ACC112 (cell line): ENCODE data around the gene ITPR1.

Experiments used
- H2AFZ ChIP-seq: fragments of 200-600 bp; sonication (generic); one replicate; pipeline ENCODE4 v1.6.0; 2017; ENCODE audit warnings: antibody characterized with exemption, low read length; ENCODE audit not compliant: unreplicated experiment
- H3K27ac ChIP-seq: fragments of 200-600 bp; sonication (generic); 2 replicates; pipeline ENCODE4 v1.5.1; 2014; ENCODE audit warnings: low read depth, mild to moderate bottlenecking, antibody characterized with exemption, low read length, moderate library complexity
- H3K27me3 ChIP-seq: fragments of 200-600 bp; sonication (generic); 2 replicates; pipeline ENCODE4 v1.6.1; 2014; ENCODE audit warnings: mild to moderate bottlenecking, antibody characterized with exemption, low read length, moderate library complexity, mixed read lengths; ENCODE audit not compliant: insufficient read depth
- H3K36me3 ChIP-seq: fragments of 200-600 bp; sonication (generic); 2 replicates; pipeline ENCODE4 v1.6.1; 2016; ENCODE audit warnings: mild to moderate bottlenecking, antibody characterized with exemption, low read length, moderate library complexity, mixed read lengths; ENCODE audit not compliant: insufficient read depth
- H3K4me1 ChIP-seq: fragments of 200-600 bp; sonication (generic); one replicate; pipeline ENCODE4 v1.6.1; 2016; ENCODE audit warnings: low read length, mixed read lengths; ENCODE audit not compliant: insufficient read depth, unreplicated experiment, control insufficient read depth
- H3K4me3 ChIP-seq: fragments of 200-600 bp; sonication (generic); 2 replicates; pipeline ENCODE4 v1.5.1; 2014; ENCODE audit warnings: mild to moderate bottlenecking, low read depth, low read length
- H3K79me2 ChIP-seq: fragments of 200-600 bp; sonication (generic); one replicate; pipeline ENCODE4 v1.6.0; 2016; ENCODE audit warnings: low read length; ENCODE audit not compliant: control insufficient read depth, unreplicated experiment, insufficient read depth

The ITPR1 gene

DNA sequence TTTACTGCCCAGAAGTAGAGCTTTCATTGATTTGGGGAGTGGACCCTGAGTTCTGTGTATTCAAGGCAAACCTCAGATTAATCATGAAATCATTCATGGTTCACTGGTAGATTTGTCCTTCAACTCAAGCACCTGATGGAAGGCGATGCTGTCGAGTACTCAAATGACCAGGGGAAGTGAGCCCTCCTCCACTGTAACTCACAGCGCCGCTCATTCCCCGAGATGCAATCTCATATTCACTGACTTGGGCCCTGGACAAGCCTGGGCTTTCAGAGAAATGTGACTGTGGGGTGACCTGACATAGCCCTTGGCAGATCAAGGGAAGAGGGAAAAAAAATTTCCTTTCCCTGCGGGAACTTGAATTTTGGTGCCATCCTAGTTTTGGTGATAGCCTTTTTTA, 329.4 kb downstream of the ITPR1 start:
- Histone ChIP-seq H3K27ac (no peak overlapping the region), H3K4me1 (peaks cover 20% of the 10 kb centered on the region), H3K36me3 (peaks cover 13% of the 10 kb centered on the region; the same call in 1 of the 2 replicates), H3K27me3 (no peaks in the 10 kb centered on the region), H2AFZ (no peak overlapping the region), H3K4me3 (no peak overlapping the region), H3K79me2 (no peaks in the 10 kb centered on the region)

DNA sequence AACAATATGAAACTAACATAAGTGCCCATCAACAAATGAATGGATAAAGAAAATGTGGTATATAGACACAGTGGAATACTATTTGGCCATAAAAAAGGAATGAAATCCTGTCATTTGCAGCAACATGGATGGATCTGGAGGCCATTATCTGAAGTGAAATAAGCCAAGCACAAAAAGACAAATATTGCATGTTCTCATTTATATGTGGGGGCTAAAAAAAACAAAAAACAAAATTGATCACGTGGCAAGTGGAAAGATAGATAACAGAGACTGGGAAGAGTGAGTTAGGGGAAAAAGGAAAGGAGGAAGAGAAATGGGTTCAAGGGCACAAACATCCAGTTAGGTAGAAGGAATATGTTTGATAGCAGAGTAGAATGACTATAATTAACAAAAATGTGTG, 330.2 kb downstream of the ITPR1 start:
- no peaks in the 10 kb centered on the region for H3K27me3 ChIP-seq
- peaks cover 25% of the 10 kb centered on the region for H3K4me1 ChIP-seq

DNA sequence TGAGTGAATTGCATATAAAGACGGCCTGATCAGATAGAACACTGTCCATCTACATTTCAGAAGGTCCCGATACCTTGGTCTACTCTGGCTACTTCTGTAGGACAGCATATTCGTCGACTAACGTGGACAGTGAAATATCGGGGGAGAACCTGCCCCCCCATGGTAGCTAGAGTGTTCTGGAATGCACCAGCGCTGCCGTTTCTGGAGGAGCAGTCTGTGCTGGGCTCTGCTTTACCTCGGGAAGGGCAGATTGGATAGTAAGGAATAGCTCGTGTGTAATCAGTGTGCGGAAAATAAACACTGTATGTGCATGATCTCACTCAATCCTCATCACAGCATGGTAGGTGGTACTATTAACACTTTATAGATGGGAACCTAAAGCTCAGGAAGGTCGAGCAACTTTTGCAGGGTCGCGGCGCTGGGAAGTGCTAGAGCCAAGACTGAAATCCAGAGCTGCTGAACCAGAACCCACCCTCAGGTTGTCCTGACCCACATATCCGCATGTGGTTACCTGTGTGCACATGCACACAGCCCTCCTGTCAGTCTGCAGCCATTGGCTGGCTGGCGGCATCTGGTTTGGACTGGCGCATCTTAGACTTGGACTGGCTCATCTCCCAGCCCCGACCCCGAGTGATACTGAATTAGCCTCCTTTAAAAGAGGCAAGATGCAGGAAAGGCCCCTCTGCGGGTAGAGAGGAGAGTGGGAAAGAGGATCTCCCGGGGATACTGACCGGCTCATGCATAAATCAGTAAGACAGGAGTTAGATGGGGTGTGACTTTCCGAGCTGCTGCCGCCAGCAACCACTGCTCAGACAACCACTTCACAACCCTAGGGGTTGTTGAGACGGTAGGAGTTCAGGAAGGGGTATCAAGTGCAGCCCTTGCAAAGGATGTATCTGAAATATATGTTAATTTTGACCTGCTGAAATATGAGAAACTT, 331.1 kb downstream of the ITPR1 start:
- no peaks in the 10 kb centered on the region for H3K36me3 ChIP-seq
- no peaks in the 10 kb centered on the region for H3K79me2 ChIP-seq
- H3K4me3 ChIP-seq, result no peak overlapping the region
- H3K27ac ChIP-seq, result no peak overlapping the region
- H2AFZ ChIP-seq, result no peak overlapping the region
- H3K27me3 ChIP-seq, result no peaks in the 10 kb centered on the region
- H3K4me1 ChIP-seq, result peaks cover 27% of the 10 kb centered on the region

More for the DNA sequence above, 330.2 kb downstream of the ITPR1 start:
- Histone ChIP-seq H2AFZ (no peak overlapping the region), H3K36me3 (peaks cover 5% of the 10 kb centered on the region; the same call in 1 of the 2 replicates), H3K79me2 (no peaks in the 10 kb centered on the region), H3K27ac (no peak overlapping the region), H3K4me3 (no peak overlapping the region)

DNA sequence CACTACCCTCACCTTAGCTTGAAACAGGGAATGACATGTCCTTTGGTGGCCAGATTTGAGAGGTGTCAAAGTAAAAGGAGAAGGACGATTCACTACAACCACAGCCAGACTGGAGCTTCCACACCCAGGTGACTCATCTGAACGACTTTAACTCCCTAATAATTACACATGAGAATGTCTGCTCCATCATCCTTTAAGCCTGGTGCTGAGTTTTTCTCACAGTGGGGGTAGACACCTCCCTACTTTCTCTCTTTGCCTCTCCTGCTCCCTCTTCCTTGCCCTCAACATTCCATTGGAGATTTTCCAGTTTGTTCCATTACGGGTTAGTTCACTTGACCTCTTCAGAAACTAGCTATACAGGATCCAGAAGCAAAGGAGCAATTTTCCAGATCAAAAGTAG, 331.8 kb downstream of the ITPR1 start:
- Histone ChIP-seq H3K4me1 (peaks cover 27% of the 10 kb centered on the region), H2AFZ (no peak overlapping the region), H3K36me3 (no peaks in the 10 kb centered on the region), H3K79me2 (no peaks in the 10 kb centered on the region), H3K27me3 (no peaks in the 10 kb centered on the region), H3K27ac (no peak overlapping the region), H3K4me3 (no peak overlapping the region)

DNA sequence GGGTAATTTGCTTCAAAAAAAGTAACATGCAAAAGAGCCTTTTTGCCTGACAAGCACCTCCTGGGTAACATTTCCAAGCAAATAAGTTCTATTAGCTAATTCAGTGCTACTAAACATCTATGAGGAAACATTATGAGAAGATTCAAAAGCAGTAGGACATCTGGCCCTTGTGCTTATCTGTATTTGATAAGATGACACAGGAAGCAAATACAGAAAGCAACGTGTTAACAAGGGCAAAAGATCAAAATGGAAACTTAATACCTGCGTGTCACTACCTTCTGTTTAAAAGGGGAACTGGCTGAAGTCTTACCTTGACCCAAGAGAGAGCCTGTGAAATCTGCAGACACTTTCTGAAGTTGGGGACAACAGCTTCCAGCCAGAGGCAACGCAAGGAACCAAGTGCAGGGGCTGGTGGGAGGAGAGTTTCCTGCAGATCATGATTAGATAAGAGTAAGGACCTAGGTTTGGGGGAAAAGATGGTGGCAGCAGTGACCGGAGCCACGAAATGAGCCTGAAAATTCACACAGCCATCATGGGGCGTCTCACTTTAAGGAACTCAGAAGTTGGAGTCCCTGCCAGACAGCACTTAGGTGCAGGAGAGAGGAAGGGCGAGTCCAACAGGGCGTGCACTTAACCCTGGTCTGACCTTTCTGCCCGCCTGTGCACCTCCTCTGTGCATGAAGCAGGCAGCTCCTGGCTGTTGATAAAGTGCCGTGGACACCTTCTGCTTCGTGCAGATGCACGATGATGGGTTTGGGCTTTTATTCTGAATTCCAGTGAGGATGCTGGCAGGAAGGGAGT, 332.5 kb downstream of the ITPR1 start:
- H3K4me3 ChIP-seq, result no peak overlapping the region

DNA sequence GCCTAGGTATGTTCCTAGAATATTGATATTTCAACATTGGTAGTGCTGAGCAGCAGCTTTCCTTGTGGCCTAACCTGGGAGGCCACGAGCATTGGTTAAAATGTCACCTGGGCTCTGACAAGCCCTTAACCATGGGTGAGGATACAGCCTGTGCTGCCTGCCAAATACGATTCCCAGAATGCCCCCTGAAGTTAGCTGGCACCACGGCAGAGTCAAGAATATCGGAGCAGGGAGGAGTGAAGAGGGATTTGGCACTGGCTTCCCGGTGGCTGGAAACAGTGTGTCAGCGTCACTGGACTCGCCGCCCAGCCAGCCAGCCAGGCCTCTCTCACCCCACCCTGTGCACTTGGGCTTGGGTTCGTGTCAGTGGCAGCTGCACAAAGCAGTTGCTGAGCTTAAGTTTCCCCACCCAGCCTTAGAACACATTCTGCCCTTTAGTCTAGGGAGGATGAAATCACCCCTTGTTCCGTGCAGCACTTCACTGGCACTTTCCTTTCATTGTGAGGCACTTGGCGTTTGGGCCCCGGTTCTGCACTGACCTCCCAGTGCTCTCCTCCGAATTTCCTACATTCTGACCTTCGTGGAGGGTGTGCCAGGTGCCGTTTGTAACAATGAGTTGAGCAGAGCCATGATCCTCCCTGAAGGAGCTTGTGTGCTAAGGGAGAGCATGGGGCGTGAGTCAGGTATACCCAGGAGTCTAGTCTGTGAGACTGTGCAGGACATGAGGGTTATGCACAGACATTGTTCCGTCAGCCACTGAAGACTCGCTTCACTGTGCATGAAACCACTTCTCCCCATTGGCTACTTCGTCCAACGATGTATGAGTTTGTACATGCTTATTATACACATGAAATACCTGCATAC, 333.3 kb downstream of the ITPR1 start:
- H3K79me2 ChIP-seq, result no peaks in the 10 kb centered on the region
- no peaks in the 10 kb centered on the region for H3K27me3 ChIP-seq
- H3K27ac ChIP-seq, result no peak overlapping the region
- H3K36me3 ChIP-seq, result no peaks in the 10 kb centered on the region
- peaks cover 39% of the 10 kb centered on the region for H3K4me1 ChIP-seq
- H2AFZ ChIP-seq, result no peak overlapping the region
- H3K4me3 ChIP-seq, result no peak overlapping the region

More for the DNA sequence above, 332.5 kb downstream of the ITPR1 start:
- H3K36me3 ChIP-seq, result no peaks in the 10 kb centered on the region
- H3K4me1 ChIP-seq, result peaks cover 32% of the 10 kb centered on the region
- no peak overlapping the region for H2AFZ ChIP-seq
- H3K79me2 ChIP-seq, result no peaks in the 10 kb centered on the region
- H3K27ac ChIP-seq, result no peak overlapping the region
- no peaks in the 10 kb centered on the region for H3K27me3 ChIP-seq

DNA sequence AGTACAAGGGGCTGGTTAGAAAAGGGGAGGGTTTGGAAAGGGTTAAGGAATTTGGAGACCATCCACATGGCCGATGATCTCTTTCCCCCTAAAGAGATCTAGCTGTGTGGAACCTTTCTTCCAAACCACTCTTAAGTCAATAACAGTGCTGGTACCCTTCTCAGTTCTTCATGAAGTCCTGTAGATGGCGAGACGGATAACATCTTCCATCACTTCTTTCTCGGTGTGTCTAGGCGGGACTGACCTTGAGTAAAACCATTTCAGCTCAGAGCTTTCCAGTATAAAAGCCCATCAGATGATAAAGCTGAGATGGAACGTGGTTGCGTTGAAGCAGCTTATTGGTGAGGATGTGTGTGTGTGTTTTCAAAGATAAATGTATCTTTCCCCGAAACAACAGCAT, 334.6 kb downstream of the ITPR1 start:
- Histone ChIP-seq H3K36me3 (no peaks in the 10 kb centered on the region), H3K4me3 (no peak overlapping the region), H3K27me3 (no peaks in the 10 kb centered on the region), H3K27ac (no peak overlapping the region), H3K79me2 (no peaks in the 10 kb centered on the region), H2AFZ (no peak overlapping the region), H3K4me1 (peaks cover 42% of the 10 kb centered on the region)

DNA sequence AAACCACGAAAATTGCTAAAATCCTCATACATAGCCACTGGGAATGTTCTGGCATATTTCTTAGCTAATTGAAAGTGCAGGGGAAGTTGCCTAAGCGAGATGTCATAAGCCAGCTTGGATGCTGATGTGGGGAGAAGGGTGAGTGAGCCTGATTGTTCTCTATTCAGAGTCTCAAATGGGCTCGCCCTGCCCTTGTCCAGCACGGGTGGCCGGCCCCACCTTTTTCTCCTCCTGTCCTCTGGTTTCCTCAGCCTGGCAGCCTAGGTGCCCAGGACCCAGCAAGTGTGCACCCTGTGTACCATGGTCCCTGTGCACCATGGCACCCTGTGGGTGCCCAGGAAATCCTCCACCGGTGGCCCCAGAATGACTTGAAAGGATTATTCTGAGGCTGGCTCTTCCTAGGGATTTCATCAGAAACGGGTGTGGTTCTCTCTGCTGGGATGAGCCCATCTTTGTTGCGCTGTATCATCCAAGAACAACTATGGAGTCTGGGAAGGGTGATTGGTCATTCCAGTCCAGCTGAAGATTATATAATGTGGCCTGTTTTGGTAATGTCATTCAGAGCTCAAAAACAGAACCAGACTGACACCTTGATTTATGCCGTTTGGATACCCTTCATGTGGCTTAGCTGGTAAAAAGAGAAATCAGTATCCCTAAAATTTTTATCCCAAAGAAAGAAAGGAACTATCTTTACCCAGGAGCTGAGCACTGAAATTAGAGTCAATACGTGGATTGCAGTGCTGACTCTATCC, 335.3 kb downstream of the ITPR1 start:
- H3K4me3 ChIP-seq, result no peak overlapping the region
- no peak overlapping the region for H2AFZ ChIP-seq
- H3K27ac ChIP-seq, result no peak overlapping the region
- H3K4me1 ChIP-seq, result peaks cover 42% of the 10 kb centered on the region
- no peaks in the 10 kb centered on the region for H3K79me2 ChIP-seq
- H3K27me3 ChIP-seq, result no peaks in the 10 kb centered on the region
- no peaks in the 10 kb centered on the region for H3K36me3 ChIP-seq

DNA sequence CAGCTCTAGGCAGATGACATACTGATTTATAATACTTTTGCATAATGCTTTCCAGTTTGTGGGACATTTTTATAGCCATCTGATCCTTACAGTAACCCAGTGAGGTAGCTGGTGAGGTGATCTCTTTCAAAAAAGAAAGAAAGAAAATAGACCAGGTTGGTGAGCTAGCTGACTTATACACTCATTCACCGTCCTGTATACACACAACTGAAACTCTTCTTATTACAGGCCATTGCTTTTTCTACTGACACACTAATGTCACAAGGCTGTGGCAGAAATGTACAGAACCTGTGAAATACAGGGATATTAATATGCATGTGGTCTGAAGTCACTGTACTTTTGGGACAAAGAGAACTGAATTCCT, 335.9 kb downstream of the ITPR1 start:
- Histone ChIP-seq H3K27ac (no peak overlapping the region), H3K27me3 (no peaks in the 10 kb centered on the region), H3K36me3 (no peaks in the 10 kb centered on the region), H3K4me3 (no peak overlapping the region), H3K79me2 (no peaks in the 10 kb centered on the region), H2AFZ (no peak overlapping the region), H3K4me1 (peaks cover 42% of the 10 kb centered on the region)

DNA sequence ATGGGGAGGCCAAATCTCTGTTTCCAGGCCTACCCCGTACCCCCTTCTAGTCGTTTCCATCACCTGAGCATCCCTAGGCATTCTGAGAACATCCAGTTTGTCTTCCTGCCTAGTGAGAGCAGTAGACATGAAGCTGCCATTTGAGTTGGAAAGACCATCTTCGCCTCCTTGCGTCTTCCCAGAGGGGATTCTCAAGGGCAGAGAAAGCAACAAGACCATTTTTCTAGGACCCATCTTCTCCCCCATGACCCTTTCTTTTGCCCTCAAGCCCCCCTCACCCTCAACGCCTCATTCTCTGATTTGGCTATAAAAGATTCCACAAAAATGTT, 337.4 kb downstream of the ITPR1 start:
- Histone ChIP-seq H3K79me2 (no peaks in the 10 kb centered on the region), H3K27ac (peak overlapping the region; percentile 61), H3K4me3 (no peak overlapping the region), H3K4me1 (peaks cover 30% of the 10 kb centered on the region), H2AFZ (no peak overlapping the region), H3K36me3 (no peaks in the 10 kb centered on the region), H3K27me3 (no peaks in the 10 kb centered on the region)
